Mesenchymal stem cell (in vitro differentiated cells and primary cell): ENCODE data around the gene RASGRP4.

ENCODE experiments used
- DNase-seq: peaks from one replicate; pipeline ENCODE4 v3.0.0-alpha.2; 2013
- H2AFZ ChIP-seq: one replicate; pipeline ENCODE4 v1.6.1; 2013; ENCODE audit warnings: low read depth, mild to moderate bottlenecking, control low read depth, inconsistent platforms, low read length, moderate library complexity
- H2AK5ac ChIP-seq: 2 replicates; pipeline ENCODE4 v1.6.1; 2013; ENCODE audit warnings: low read length, moderate library complexity, mild to moderate bottlenecking, inconsistent platforms; ENCODE audit not compliant: severe bottlenecking
- H2BK120ac ChIP-seq: one replicate; pipeline ENCODE4 v1.6.1; 2013; ENCODE audit warnings: low read depth, mild to moderate bottlenecking, inconsistent platforms, low read length, moderate library complexity
- H2BK12ac ChIP-seq, 2 experiments: one replicate each; pipeline ENCODE4 v1.6.1; 2013; ENCODE audit warnings: inconsistent platforms in 2 of 2, low read length in 2 of 2, mild to moderate bottlenecking in 2 of 2, moderate library complexity in 2 of 2, control low read depth in 1 of 2
- H2BK15ac ChIP-seq: one replicate; pipeline ENCODE4 v1.6.1; 2013; ENCODE audit warnings: mild to moderate bottlenecking, low read depth, inconsistent platforms; ENCODE audit not compliant: poor library complexity, severe bottlenecking
- H2BK5ac ChIP-seq: 2 replicates; pipeline ENCODE4 v1.6.1; 2013; ENCODE audit warnings: low read depth, mild to moderate bottlenecking, low read length, control low read depth, inconsistent platforms; ENCODE audit not compliant: poor library complexity, severe bottlenecking
- H3K14ac ChIP-seq, 2 experiments: one replicate each; pipeline ENCODE4 v1.6.1; 2013; ENCODE audit warnings: inconsistent platforms in 2 of 2, low read length in 2 of 2, control low read depth in 1 of 2, mild to moderate bottlenecking in 1 of 2, moderate library complexity in 1 of 2
- H3K18ac ChIP-seq, 2 experiments: one replicate each; pipeline ENCODE4 v1.6.1; 2013; ENCODE audit warnings: inconsistent platforms in 2 of 2, low read length in 2 of 2, control low read depth in 1 of 2, low read depth in 1 of 2, mild to moderate bottlenecking in 1 of 2
- H3K23ac ChIP-seq, 2 experiments: one replicate each; pipeline ENCODE4 v1.6.1; 2013; ENCODE audit warnings: inconsistent platforms in 2 of 2, low read length in 2 of 2, mild to moderate bottlenecking in 2 of 2, moderate library complexity in 2 of 2, control low read depth in 1 of 2
- H3K27ac ChIP-seq: 2 replicates; pipeline ENCODE4 v1.5.1; 2013; ENCODE audit warnings: mild to moderate bottlenecking, moderate library complexity, low read length, control low read depth, inconsistent platforms; ENCODE audit not compliant: poor library complexity, severe bottlenecking
- H3K27me3 ChIP-seq, 2 experiments: 2 replicates each; pipeline versions ENCODE4 v1.6.1 to v1.7.0; 2013; ENCODE audit warnings: low read length in 2 of 2, mild to moderate bottlenecking in 2 of 2, moderate library complexity in 2 of 2, control low read depth in 1 of 2, inconsistent platforms in 1 of 2; ENCODE audit not compliant: control insufficient read depth in 1 of 2, insufficient read depth in 1 of 2
- H3K36me3 ChIP-seq, 2 experiments: 2 replicates each; pipeline versions ENCODE4 v1.6.1 to v1.7.0; 2013; ENCODE audit warnings: low read length in 2 of 2, control low read depth in 1 of 2, inconsistent platforms in 1 of 2, low read depth in 1 of 2, mild to moderate bottlenecking in 1 of 2; ENCODE audit not compliant: insufficient read depth in 2 of 2, control insufficient read depth in 1 of 2
- H3K4ac ChIP-seq, 2 experiments: one replicate each; pipeline ENCODE4 v1.6.1; 2013; ENCODE audit warnings: inconsistent platforms in 2 of 2, low read length in 2 of 2, mild to moderate bottlenecking in 2 of 2, moderate library complexity in 2 of 2, control low read depth in 1 of 2, low read depth in 1 of 2
- H3K4me1 ChIP-seq: 2 replicates; pipeline ENCODE4 v1.6.1; 2013; ENCODE audit warnings: low read depth, low read length, control low read depth; ENCODE audit not compliant: control insufficient read depth, insufficient read depth
- H3K4me2 ChIP-seq: 2 replicates; pipeline ENCODE4 v1.6.1; 2013; ENCODE audit warnings: low read length, mild to moderate bottlenecking, inconsistent platforms; ENCODE audit not compliant: poor library complexity, severe bottlenecking
- H3K4me3 ChIP-seq, 2 experiments: 2 replicates each; pipeline versions ENCODE4 v1.5.1 to v1.7.0; 2013; ENCODE audit warnings: low read length in 2 of 2, mild to moderate bottlenecking in 2 of 2, control low read depth in 1 of 2, low read depth in 1 of 2; ENCODE audit not compliant: insufficient read depth in 1 of 2
- H3K79me1 ChIP-seq: replicated peaks from 2 replicates; pipeline ENCODE4 v1.6.1; 2013; ENCODE audit warnings: mild to moderate bottlenecking, control low read depth, low read length, inconsistent platforms; ENCODE audit not compliant: poor library complexity, severe bottlenecking
- H3K9ac ChIP-seq: 2 replicates; pipeline ENCODE4 v1.7.0; 2013; ENCODE audit warnings: mild to moderate bottlenecking, low read length, moderate library complexity
- H3K9me3 ChIP-seq: 2 replicates; pipeline ENCODE4 v1.7.0; 2013; ENCODE audit warnings: mild to moderate bottlenecking, low read length; ENCODE audit not compliant: control insufficient read depth
- H4K8ac ChIP-seq: one replicate; pipeline ENCODE4 v1.6.1; 2013; ENCODE audit warnings: inconsistent platforms, mild to moderate bottlenecking, low read length, moderate library complexity
- H4K91ac ChIP-seq: one replicate; pipeline ENCODE4 v1.6.1; 2013; ENCODE audit warnings: mild to moderate bottlenecking, low read length, inconsistent platforms
- WGBS: methylation state at CpG from one replicate; pipeline ENCODE4 v1.1.7; 2013; ENCODE audit warnings: mixed read lengths; 5-methylcytosine and 5-hydroxymethylcytosine counted together

The RASGRP4 gene

GRCh38 chr19:38385057-38385803 is 40.8 kb downstream of the RASGRP4 start:
- peaks cover 33% of the 10 kb centered on the region for H3K4me1 ChIP-seq
- no peak overlapping the region for H3K23ac ChIP-seq
- 98% methylated on average over 37 of the region's 40 CpGs for WGBS

GRCh38 chr19:38384209-38385027 is 41.6 kb downstream of the RASGRP4 start:
- no peak overlapping the region for H3K4ac ChIP-seq
- H2AK5ac ChIP-seq = no peak overlapping the region
- peak overlapping the region in 1 of 2 experiments; percentile 34 for H2BK12ac ChIP-seq
- H2BK15ac ChIP-seq = no peak overlapping the region
- H4K8ac ChIP-seq = no peak overlapping the region
- peaks cover 51% of the 10 kb centered on the region for H3K79me1 ChIP-seq
- no peak overlapping the region for H3K14ac ChIP-seq
- H3K4me1 ChIP-seq = peaks cover 27% of the 10 kb centered on the region
- no peaks in the 10 kb centered on the region for H3K27me3 ChIP-seq
- DNase-seq = peak; percentile 48
- H3K23ac ChIP-seq = no peak overlapping the region
- no peak overlapping the region for H3K9ac ChIP-seq
- 80% methylated on average over 10 of the region's 10 CpGs for WGBS
- H3K27ac ChIP-seq = no peak overlapping the region
- no peak overlapping the region for H2BK5ac ChIP-seq
- no peak overlapping the region for H3K4me3 ChIP-seq
- no peak overlapping the region for H3K4me2 ChIP-seq
- H2BK120ac ChIP-seq = no peak overlapping the region
- peaks cover 57 to 72% of the 10 kb centered on the region in 2 experiments for H3K36me3 ChIP-seq
- H4K91ac ChIP-seq = no peak overlapping the region
- no peaks in the 10 kb centered on the region for H3K9me3 ChIP-seq
- no peak overlapping the region for H3K18ac ChIP-seq
- no peak overlapping the region for H2AFZ ChIP-seq

More at GRCh38 chr19:38385057-38385803, 40.8 kb downstream of the RASGRP4 start:
- Histone ChIP-seq H3K27me3 (no peaks in the 10 kb centered on the region), H3K36me3 (peaks cover 49 to 66% of the 10 kb centered on the region in 2 experiments), H3K4me3 (no peak overlapping the region), H2BK15ac (no peak overlapping the region), H2AFZ (no peak overlapping the region), H3K14ac (no peak overlapping the region), H3K4me2 (no peak overlapping the region), H4K8ac (no peak overlapping the region), H2AK5ac (no peak overlapping the region), H3K27ac (no peak overlapping the region), H2BK12ac (no peak overlapping the region), H4K91ac (no peak overlapping the region), H3K4ac (no peak overlapping the region), H3K9ac (no peak overlapping the region), H2BK120ac (no peak overlapping the region), H2BK5ac (no peak overlapping the region), H3K18ac (no peak overlapping the region), H3K79me1 (peaks cover 50% of the 10 kb centered on the region), H3K9me3 (no peaks in the 10 kb centered on the region)
- DNase-seq = no peak

GRCh38 chr19:38383743-38384142 is 42.3 kb downstream of the RASGRP4 start:
- H2BK120ac ChIP-seq = no peak overlapping the region
- no peak for DNase-seq
- no peaks in the 10 kb centered on the region for H3K9me3 ChIP-seq
- no peak overlapping the region for H2BK12ac ChIP-seq
- no peak overlapping the region for H3K27ac ChIP-seq
- H2BK15ac ChIP-seq = no peak overlapping the region
- 94% methylated on average over 2 of the region's 2 CpGs for WGBS
- no peak overlapping the region for H3K4me3 ChIP-seq
- no peak overlapping the region for H4K91ac ChIP-seq
- no peak overlapping the region for H3K4ac ChIP-seq
- H3K23ac ChIP-seq = no peak overlapping the region
- no peak overlapping the region for H3K9ac ChIP-seq
- H3K4me1 ChIP-seq = peaks cover 23% of the 10 kb centered on the region
- no peaks in the 10 kb centered on the region for H3K27me3 ChIP-seq
- peaks cover 63 to 77% of the 10 kb centered on the region in 2 experiments for H3K36me3 ChIP-seq
- H3K14ac ChIP-seq = no peak overlapping the region
- no peak overlapping the region for H3K4me2 ChIP-seq
- peaks cover 55% of the 10 kb centered on the region for H3K79me1 ChIP-seq
- no peak overlapping the region for H2AFZ ChIP-seq
- no peak overlapping the region for H3K18ac ChIP-seq
- no peak overlapping the region for H4K8ac ChIP-seq
- no peak overlapping the region for H2BK5ac ChIP-seq
- no peak overlapping the region for H2AK5ac ChIP-seq

- H3K79me1 ChIP-seq = peaks cover 54% of the 10 kb centered on the region
- H3K36me3 ChIP-seq = peaks cover 64 to 77% of the 10 kb centered on the region in 2 experiments
- H2BK5ac ChIP-seq = no peak overlapping the region
- H3K9me3 ChIP-seq = no peaks in the 10 kb centered on the region
- no peak overlapping the region for H2BK15ac ChIP-seq
- no peak overlapping the region for H2AFZ ChIP-seq
- H2BK120ac ChIP-seq = no peak overlapping the region
- H3K4me3 ChIP-seq = no peak overlapping the region
- no peak overlapping the region for H3K9ac ChIP-seq
- no peak overlapping the region for H3K27ac ChIP-seq
- WGBS = 97% methylated on average over 10 of the region's 10 CpGs
- no peak overlapping the region for H4K91ac ChIP-seq
- no peak overlapping the region for H3K4me2 ChIP-seq
- H2AK5ac ChIP-seq = no peak overlapping the region
- H3K4ac ChIP-seq = no peak overlapping the region
- no peak overlapping the region for H3K23ac ChIP-seq
- no peak overlapping the region for H4K8ac ChIP-seq
- H2BK12ac ChIP-seq = no peak overlapping the region
- no peaks in the 10 kb centered on the region for H3K27me3 ChIP-seq
- no peak for DNase-seq
- H3K4me1 ChIP-seq = peaks cover 22% of the 10 kb centered on the region
- no peak overlapping the region for H3K14ac ChIP-seq
- no peak overlapping the region for H3K18ac ChIP-seq
Measured at GRCh38 chr19:38383184-38383583, 42.8 kb downstream of the RASGRP4 start.
